Smooth muscle cell (in vitro differentiated cells): ENCODE data around the gene ZNF628. TPM values are rescaled to one million over a fixed set of nuclear protein-coding genes. Genes with fewer than 3 reads are reported as not detected.
"Not testable (repeated sequence)": the region's sequence is repeated elsewhere in the genome, so short reads cannot be mapped to it uniquely, and the experiment has no call there.

Experiments used
- DNase-seq: peaks from one replicate; lab custom pipeline; 2025; ENCODE audit not compliant: unreplicated experiment; lab: John Stamatoyannopoulos, UW
- H2AFZ ChIP-seq: fragments of 200-600 bp; sonication (generic); 2 replicates; pipeline ENCODE4 v1.6.0; 2016; ENCODE audit warnings: antibody characterized with exemption, low read depth, mild to moderate bottlenecking
- H3F3A ChIP-seq: fragments of 200-600 bp; sonication (generic); 2 replicates; pipeline ENCODE4 v1.6.0; 2017; ENCODE audit warnings: antibody characterized with exemption, low read depth
- H3K27ac ChIP-seq: fragments of 200-600 bp; sonication (generic); 2 replicates; pipeline ENCODE4 v1.5.1; 2016; ENCODE audit warnings: low read depth, mild to moderate bottlenecking
- H3K27me3 ChIP-seq: fragments of 200-600 bp; sonication (generic); 2 replicates; pipeline ENCODE4 v1.6.1; 2016; ENCODE audit warnings: low read depth, mild to moderate bottlenecking
- H3K36me3 ChIP-seq: fragments of 200-600 bp; sonication (generic); 2 replicates; pipeline ENCODE4 v1.5.1; 2016; ENCODE audit warnings: low read depth
- H3K4me1 ChIP-seq: fragments of 200-600 bp; sonication (generic); 2 replicates; pipeline ENCODE4 v1.5.1; 2016; ENCODE audit warnings: low read depth
- H3K4me2 ChIP-seq: fragments of 200-600 bp; sonication (generic); 2 replicates; pipeline ENCODE4 v1.6.0; 2016; ENCODE audit warnings: mild to moderate bottlenecking
- H3K4me3 ChIP-seq: fragments of 200-600 bp; sonication (generic); 2 replicates; pipeline ENCODE4 v1.5.1; 2016; ENCODE audit warnings: mild to moderate bottlenecking
- H3K79me2 ChIP-seq: fragments of 200-600 bp; sonication (generic); 2 replicates; pipeline ENCODE4 v1.6.0; 2016; ENCODE audit warnings: low read depth, mild to moderate bottlenecking
- H3K9ac ChIP-seq: fragments of 200-600 bp; sonication (generic); 2 replicates; pipeline ENCODE4 v1.6.0; 2016; ENCODE audit warnings: low read depth
- H3K9me3 ChIP-seq: fragments of 200-600 bp; sonication (generic); replicated peaks from 2 replicates; pipeline ENCODE4 v1.5.1; 2016; ENCODE audit warnings: low read depth
- H4K20me1 ChIP-seq: fragments of 200-600 bp; sonication (generic); 2 replicates; pipeline ENCODE4 v1.6.0; 2016; ENCODE audit warnings: low read depth
- WGBS: methylation state at CpG from one replicate; pipeline ENCODE4 v1.1.7; 2016; ENCODE audit warnings: low lambda C conversion rate; 5-methylcytosine and 5-hydroxymethylcytosine counted together
- polyA plus RNA-seq: library from polyadenylated mRNA; unstranded; fragments of >200 nt; fragmentation: Nextera tagmentation; extraction: Ambion mirVana; gene quantifications from 2 replicates; pipeline ENCODE4 v1.2.1, GENCODE V29; 2016
- total RNA-seq: library from RNA; depleted of rRNA; stranded (reverse); fragments of >200 nt; gene quantifications from 2 replicates; pipeline ENCODE4 v1.2.3, GENCODE V29; 2014
- TF ChIP-seq, protein P1 (sequence below): fragments of 200-600 bp; sonication (generic); IDR thresholded peaks from 2 replicates; pipeline ENCODE4 v1.5.1; 2017; ENCODE audit warnings: borderline replicate concordance, mild to moderate bottlenecking, antibody characterized with exemption; ENCODE audit not compliant: insufficient read depth, poor library complexity, severe bottlenecking

Gene ZNF628
- total and polyA plus RNA-seq, 2 experiments from 2014 or later = 1.3 to 2.6 TPM

DNA sequence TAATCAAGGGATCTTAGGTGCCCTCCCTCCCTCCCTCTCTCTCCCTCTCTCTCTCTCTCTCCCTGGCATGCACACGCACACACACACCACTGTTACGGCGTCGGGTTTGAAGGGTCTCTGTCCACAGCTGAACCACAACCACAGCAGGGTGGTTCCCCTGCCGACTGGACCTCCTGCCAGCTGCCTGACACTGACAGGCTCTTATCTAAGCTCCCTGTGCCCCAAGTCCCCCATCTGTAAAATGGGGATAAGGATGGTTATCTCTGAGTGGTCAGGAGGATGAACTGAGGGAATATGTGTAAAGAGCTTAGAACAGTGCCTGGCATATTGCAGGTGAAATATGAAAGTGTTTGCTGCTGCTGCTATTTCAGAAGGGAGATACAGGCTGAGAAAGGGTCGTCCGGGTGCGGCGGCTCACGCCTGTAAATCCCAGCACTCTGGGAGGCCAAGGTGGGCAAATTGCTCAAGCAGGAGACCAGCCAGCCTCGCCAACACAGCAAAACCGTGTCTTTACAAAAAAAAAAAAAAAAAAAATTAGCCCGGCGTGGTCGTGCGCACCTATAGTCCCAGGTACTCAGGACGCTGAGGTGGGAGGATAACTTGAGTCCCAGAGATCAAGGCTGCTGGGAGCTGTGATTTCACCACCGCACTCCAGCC lies 32.5 kb upstream of the ZNF628 start:
- H2AFZ ChIP-seq = no peak overlapping the region
- no peak overlapping the region for H3K27ac ChIP-seq
- H3K79me2 ChIP-seq = no peaks in the 10 kb centered on the region
- H3K4me3 ChIP-seq = no peak overlapping the region
- no peaks in the 10 kb centered on the region for H3K36me3 ChIP-seq
- no peaks in the 10 kb centered on the region for H3F3A ChIP-seq
- H3K9me3 ChIP-seq = no peaks in the 10 kb centered on the region
- 58% methylated on average over 17 of the region's 18 CpGs for WGBS
- no peaks in the 10 kb centered on the region for H3K4me1 ChIP-seq
- H3K4me2 ChIP-seq = no peak overlapping the region
- TF ChIP-seq, protein P1, sequence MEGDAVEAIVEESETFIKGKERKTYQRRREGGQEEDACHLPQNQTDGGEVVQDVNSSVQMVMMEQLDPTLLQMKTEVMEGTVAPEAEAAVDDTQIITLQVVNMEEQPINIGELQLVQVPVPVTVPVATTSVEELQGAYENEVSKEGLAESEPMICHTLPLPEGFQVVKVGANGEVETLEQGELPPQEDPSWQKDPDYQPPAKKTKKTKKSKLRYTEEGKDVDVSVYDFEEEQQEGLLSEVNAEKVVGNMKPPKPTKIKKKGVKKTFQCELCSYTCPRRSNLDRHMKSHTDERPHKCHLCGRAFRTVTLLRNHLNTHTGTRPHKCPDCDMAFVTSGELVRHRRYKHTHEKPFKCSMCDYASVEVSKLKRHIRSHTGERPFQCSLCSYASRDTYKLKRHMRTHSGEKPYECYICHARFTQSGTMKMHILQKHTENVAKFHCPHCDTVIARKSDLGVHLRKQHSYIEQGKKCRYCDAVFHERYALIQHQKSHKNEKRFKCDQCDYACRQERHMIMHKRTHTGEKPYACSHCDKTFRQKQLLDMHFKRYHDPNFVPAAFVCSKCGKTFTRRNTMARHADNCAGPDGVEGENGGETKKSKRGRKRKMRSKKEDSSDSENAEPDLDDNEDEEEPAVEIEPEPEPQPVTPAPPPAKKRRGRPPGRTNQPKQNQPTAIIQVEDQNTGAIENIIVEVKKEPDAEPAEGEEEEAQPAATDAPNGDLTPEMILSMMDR = no peak
- no peak for DNase-seq
- peaks cover 83% of the 10 kb centered on the region for H3K27me3 ChIP-seq
- no peak overlapping the region for H3K9ac ChIP-seq
- H4K20me1 ChIP-seq = no peaks in the 10 kb centered on the region

DNA sequence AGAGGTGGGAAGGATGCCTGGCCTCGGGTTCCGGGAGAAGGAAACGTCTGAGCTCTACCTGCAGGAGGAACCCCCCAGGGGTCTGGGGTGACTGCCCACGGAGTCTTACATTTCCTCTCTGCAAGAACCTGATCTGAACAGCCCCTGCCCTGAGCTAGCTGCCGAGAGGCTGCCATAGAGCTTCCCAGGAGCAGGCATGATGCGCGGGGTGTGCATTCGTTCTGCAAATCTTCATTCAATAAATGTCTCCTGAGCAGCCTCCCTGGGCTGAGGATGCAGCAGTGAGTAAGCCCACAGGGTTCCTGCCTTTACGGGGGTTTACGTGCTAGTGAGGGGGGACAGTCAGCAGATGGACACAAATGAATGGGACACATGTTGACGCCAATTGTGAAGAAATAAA lies 31.8 kb upstream of the ZNF628 start:
- H3K36me3 ChIP-seq = no peaks in the 10 kb centered on the region
- no peak overlapping the region for H3K4me2 ChIP-seq
- no peak overlapping the region for H3K27ac ChIP-seq
- H2AFZ ChIP-seq = no peak overlapping the region
- H3K79me2 ChIP-seq = no peaks in the 10 kb centered on the region
- no peaks in the 10 kb centered on the region for H3K4me1 ChIP-seq
- 61% methylated on average over 11 of the region's 11 CpGs for WGBS
- H3K27me3 ChIP-seq = peaks cover 83% of the 10 kb centered on the region
- no peak overlapping the region for H3K9ac ChIP-seq
- no peak for DNase-seq
- TF ChIP-seq, protein P1 = no peak
- no peaks in the 10 kb centered on the region for H3K9me3 ChIP-seq
- no peaks in the 10 kb centered on the region for H3F3A ChIP-seq
- H4K20me1 ChIP-seq = no peaks in the 10 kb centered on the region
- no peak overlapping the region for H3K4me3 ChIP-seq

DNA sequence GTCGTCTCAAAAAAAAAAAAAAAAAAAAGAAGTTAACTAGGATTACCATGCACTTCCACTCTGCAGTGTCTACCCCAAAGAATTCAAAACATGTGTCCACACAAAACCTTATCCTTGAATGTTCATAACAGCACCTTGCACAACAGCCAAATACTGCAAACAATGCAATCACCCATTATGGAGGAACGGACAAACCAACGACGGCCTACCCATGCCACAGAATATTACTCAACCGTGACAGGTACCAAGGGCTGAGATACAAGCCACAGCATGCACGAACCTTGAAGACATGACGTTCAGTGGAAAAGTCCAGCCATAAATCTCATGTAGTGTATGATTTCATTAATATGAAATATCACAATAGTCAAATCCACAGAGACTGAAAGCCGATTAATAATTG lies 30.4 kb upstream of the ZNF628 start:
- Histone ChIP-seq H4K20me1 (no peaks in the 10 kb centered on the region), H3K27me3 (peaks cover 80% of the 10 kb centered on the region), H3K9me3 (no peaks in the 10 kb centered on the region), H3K4me2 (no peak overlapping the region), H3K4me3 (no peak overlapping the region), H3K27ac (no peak overlapping the region), H3F3A (no peaks in the 10 kb centered on the region), H3K36me3 (no peaks in the 10 kb centered on the region), H3K9ac (no peak overlapping the region), H2AFZ (no peak overlapping the region), H3K4me1 (no peaks in the 10 kb centered on the region), H3K79me2 (no peaks in the 10 kb centered on the region)
- 75% methylated on average over 8 of the region's 8 CpGs for whole genome bisulfite sequencing
- TF ChIP-seq, protein P1 = no peak
- no peak for DNase-seq

DNA sequence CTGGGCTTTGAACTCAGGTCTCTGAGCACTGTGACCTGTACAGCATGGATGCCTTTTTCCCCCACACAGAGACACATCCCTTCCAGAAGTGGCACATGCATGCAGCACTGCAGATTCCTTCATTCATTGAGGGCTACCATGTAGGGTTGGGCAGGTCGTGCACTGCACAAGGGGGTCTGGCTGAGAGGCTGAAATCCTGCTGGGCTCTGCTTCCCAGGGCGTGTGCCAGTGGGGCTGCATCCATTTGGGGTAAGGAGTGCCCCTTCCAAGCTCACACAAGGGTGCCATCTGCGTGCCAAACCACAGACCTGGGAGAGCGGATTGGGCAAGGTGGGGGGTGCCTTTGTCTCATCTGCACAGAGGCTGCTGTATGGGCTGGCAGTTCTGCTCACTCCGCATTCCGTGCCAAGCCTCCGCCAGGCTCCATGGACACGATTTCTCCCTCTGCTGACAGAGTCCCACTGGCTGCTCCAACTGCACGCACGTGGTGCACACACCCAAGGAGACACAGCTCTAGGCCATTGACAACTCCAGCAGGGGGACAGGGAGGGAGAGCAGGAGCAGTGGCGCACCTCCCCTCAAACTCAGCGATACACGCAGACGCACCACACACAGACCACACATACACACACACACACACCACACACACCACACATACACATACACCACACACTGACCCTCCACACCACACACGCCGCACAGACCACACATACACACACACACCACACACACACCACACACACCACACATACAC lies 28.8 kb upstream of the ZNF628 start:
- no peak overlapping the region for H3K27ac ChIP-seq
- no peak overlapping the region for H3K4me3 ChIP-seq
- TF ChIP-seq, protein P1 = no peak
- H3F3A ChIP-seq = no peaks in the 10 kb centered on the region
- no peak overlapping the region for H3K4me2 ChIP-seq
- H3K9ac ChIP-seq = no peak overlapping the region
- DNase-seq = no peak
- H2AFZ ChIP-seq = no peak overlapping the region
- H3K79me2 ChIP-seq = no peaks in the 10 kb centered on the region
- H4K20me1 ChIP-seq = no peaks in the 10 kb centered on the region
- no peaks in the 10 kb centered on the region for H3K36me3 ChIP-seq
- H3K4me1 ChIP-seq = peaks cover 11% of the 10 kb centered on the region
- peaks cover 81% of the 10 kb centered on the region for H3K27me3 ChIP-seq
- H3K9me3 ChIP-seq = no peaks in the 10 kb centered on the region
- 55% methylated on average over 15 of the region's 16 CpGs for WGBS

DNA sequence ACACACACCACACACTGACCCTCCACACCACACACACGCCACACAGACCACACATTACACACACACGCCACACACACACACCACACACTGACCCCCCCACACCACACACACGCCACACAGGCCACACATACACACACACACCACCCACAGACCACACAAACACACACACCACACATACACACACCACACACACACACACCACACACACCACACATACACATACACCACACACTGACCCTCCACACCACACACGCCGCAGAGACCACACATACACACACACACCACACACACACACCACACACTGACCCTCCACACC lies 28.3 kb upstream of the ZNF628 start:
- not testable (repeated sequence) for DNase-seq, H3K9me3 ChIP-seq, H3F3A ChIP-seq, H3K4me2 ChIP-seq, H4K20me1 ChIP-seq, H2AFZ ChIP-seq, H3K79me2 ChIP-seq, H3K27ac ChIP-seq, H3K9ac ChIP-seq, H3K4me3 ChIP-seq, H3K36me3 ChIP-seq
- H3K27me3 ChIP-seq = peaks cover 81% of the 10 kb centered on the region
- WGBS = 100% methylated on average over 3 of the region's 5 CpGs
- H3K4me1 ChIP-seq = peaks cover 11% of the 10 kb centered on the region
